Fibroblast of upper back skin (primary cell): Measurements from ENCODE around the gene SMYD3.
A peak's percentile ranks its signal among the peaks of the same experiment; 100 is the strongest.

Source experiments
- DNase-seq: peaks from one replicate; pipeline ENCODE4 v3.0.0-alpha.2; 2013

SMYD3 gene

GRCh38 chr1:246164764-246165163 lies 342.3 kb downstream of the SMYD3 start:
- DNase-seq, result no peak

GRCh38 chr1:246162560-246162959 lies 344.5 kb downstream of the SMYD3 start:
- no peak for DNase-seq

GRCh38 chr1:246161626-246162025 lies 345.5 kb downstream of the SMYD3 start:
- DNase-seq, result peak; percentile 85

GRCh38 chr1:246160905-246161304 lies 346.2 kb downstream of the SMYD3 start:
- DNase-seq, result no peak

- DNase-seq, result no peak
Measured at GRCh38 chr1:246160374-246160773, 346.7 kb downstream of the SMYD3 start.

GRCh38 chr1:246159279-246160227 lies 347.5 kb downstream of the SMYD3 start:
- DNase-seq, result no peak

- no peak for DNase-seq
Measured at GRCh38 chr1:246158131-246158530, 348.9 kb downstream of the SMYD3 start.

GRCh38 chr1:246157516-246157915 lies 349.6 kb downstream of the SMYD3 start:
- DNase-seq, result no peak

- no peak for DNase-seq
Measured at GRCh38 chr1:246156847-246157246, 350.2 kb downstream of the SMYD3 start.

GRCh38 chr1:246155923-246156322 lies 351.2 kb downstream of the SMYD3 start:
- DNase-seq, result peak; percentile 44

GRCh38 chr1:246153796-246154212 lies 353.3 kb downstream of the SMYD3 start:
- DNase-seq, result peak; percentile 66

- no peak for DNase-seq
Measured at GRCh38 chr1:246152986-246153431, 354.1 kb downstream of the SMYD3 start.

- no peak for DNase-seq
Measured at GRCh38 chr1:246151796-246152434, 355.2 kb downstream of the SMYD3 start.

GRCh38 chr1:246149543-246149942 lies 357.5 kb downstream of the SMYD3 start:
- DNase-seq, result no peak

- no peak for DNase-seq
Measured at GRCh38 chr1:246147524-246148461, 359.3 kb downstream of the SMYD3 start.

GRCh38 chr1:246146804-246147523 lies 360.1 kb downstream of the SMYD3 start:
- DNase-seq, result no peak

- DNase-seq, result no peak
Measured at GRCh38 chr1:246145900-246146299, 361.2 kb downstream of the SMYD3 start.

GRCh38 chr1:246144931-246145330 lies 362.1 kb downstream of the SMYD3 start:
- no peak for DNase-seq

- DNase-seq, result peak; percentile 94
Measured at GRCh38 chr1:246142320-246142893, 364.7 kb downstream of the SMYD3 start.

- DNase-seq, result no peak
Measured at GRCh38 chr1:246141306-246141705, 365.8 kb downstream of the SMYD3 start.

GRCh38 chr1:246139745-246140182 lies 367.3 kb downstream of the SMYD3 start:
- peak; percentile 94 for DNase-seq

- no peak for DNase-seq
Measured at GRCh38 chr1:246138781-246139180, 368.3 kb downstream of the SMYD3 start.
